HEK293T (cell line): ENCODE results near the gene UBL4A.

Experiments
- CTCF ChIA-PET: fragments of 350-600 bp; formaldehyde crosslinking; extraction: SDS; loops from one replicate; lab custom pipeline; 2021; ENCODE audit warnings: antibody characterized with exemption, inconsistent platforms; lab: Yijun Ruan, JAX
- POLR2A ChIA-PET: fragments of 350-600 bp; formaldehyde crosslinking; extraction: SDS; loops from one replicate; lab custom pipeline; 2020; ENCODE audit warnings: antibody characterized with exemption, inconsistent platforms; lab: Yijun Ruan, JAX
- DNase-seq: peaks from one replicate; pipeline ENCODE4 v3.0.0; 2012; ENCODE audit warnings: mixed read lengths; ENCODE audit errors: extremely low spot score
- ARNT ChIP-seq: fragments of 450-650 bp; IDR thresholded peaks from 2 replicates; pipeline ENCODE4 v1.6.1; 2017; ENCODE audit warnings: mild to moderate bottlenecking
- BHLHE40 ChIP-seq: fragments of 450-650 bp; IDR thresholded peaks from 2 replicates; pipeline ENCODE4 v1.6.1; 2016; ENCODE audit warnings: mild to moderate bottlenecking, moderate library complexity, borderline replicate concordance
- CTBP1 ChIP-seq: fragments of 450-650 bp; IDR thresholded peaks from 2 replicates; pipeline ENCODE4 v1.6.1; 2016; ENCODE audit warnings: borderline replicate concordance
- ELF4 ChIP-seq: fragments of 450-650 bp; IDR thresholded peaks from 2 replicates; pipeline ENCODE4 v1.6.1; 2017; ENCODE audit warnings: antibody characterized with exemption
- FOXA1 ChIP-seq: fragments of 450-650 bp; IDR thresholded peaks from 2 replicates; pipeline ENCODE4 v1.6.1; 2016; ENCODE audit warnings: mild to moderate bottlenecking
- FOXK2 ChIP-seq: fragments of 450-650 bp; IDR thresholded peaks from 2 replicates; pipeline ENCODE4 v1.6.1; 2016; ENCODE audit warnings: mild to moderate bottlenecking
- FOXM1 ChIP-seq: fragments of 450-650 bp; IDR thresholded peaks from 2 replicates; pipeline ENCODE4 v1.6.1; 2017; ENCODE audit warnings: mild to moderate bottlenecking, borderline replicate concordance
- HDGF ChIP-seq: fragments of 450-650 bp; IDR thresholded peaks from 2 replicates; pipeline ENCODE4 v1.6.1; 2017; ENCODE audit warnings: antibody characterized with exemption, borderline replicate concordance
- L3MBTL2 ChIP-seq: fragments of 450-650 bp; conservative IDR thresholded peaks from 2 replicates; pipeline ENCODE4 v1.6.1; 2016; ENCODE audit warnings: mild to moderate bottlenecking
- LEF1 ChIP-seq: fragments of 450-650 bp; IDR thresholded peaks from 2 replicates; pipeline ENCODE4 v1.6.1; 2017; ENCODE audit warnings: mild to moderate bottlenecking, borderline replicate concordance
- NFRKB ChIP-seq: fragments of 450-650 bp; IDR thresholded peaks from 2 replicates; pipeline ENCODE4 v1.6.1; 2016; ENCODE audit warnings: mild to moderate bottlenecking, moderate library complexity
- PKNOX1 ChIP-seq: fragments of 450-650 bp; IDR thresholded peaks from 2 replicates; pipeline ENCODE4 v1.6.1; 2016
- SP1 ChIP-seq: fragments of 450-650 bp; IDR thresholded peaks from 2 replicates; pipeline ENCODE4 v1.6.1; 2017
- SUZ12 ChIP-seq: fragments of 450-650 bp; IDR thresholded peaks from 2 replicates; pipeline ENCODE4 v1.6.1; 2016; ENCODE audit warnings: mild to moderate bottlenecking
- TARDBP ChIP-seq: fragments of 450-650 bp; IDR thresholded peaks from 2 replicates; pipeline ENCODE4 v1.6.1; 2016
- ZNF384 ChIP-seq: fragments of 450-650 bp; IDR thresholded peaks from 2 replicates; pipeline ENCODE4 v1.6.1; 2016

Gene UBL4A

GRCh38 chrX:154495472-154495922, 9.1 kb upstream of the UBL4A start:
- CTCF ChIA-PET, result no interaction called here
- DNase-seq, result no peak
- POLR2A ChIA-PET, result no interaction called here
- no peak for TF ChIP-seq NFRKB
- TF ChIP-seq ARNT, result no peak
- no peak for TF ChIP-seq FOXK2
- TF ChIP-seq FOXA1, result no peak
- TF ChIP-seq PKNOX1, result no peak

GRCh38 chrX:154494715-154495114, 8.3 kb upstream of the UBL4A start:
- CTCF ChIA-PET, result no interaction called here
- POLR2A ChIA-PET, result no interaction called here
- DNase-seq, result no peak
- TF ChIP-seq SP1 (no peak), ARNT (no peak), TARDBP (no peak)

- DNase-seq, result peak; percentile 96
- TF ChIP-seq L3MBTL2, result no peak
- TF ChIP-seq CTBP1, result no peak
- TF ChIP-seq LEF1, result peak; percentile 29; the same call in 1 of the 2 replicates
- no peak; the same call in 1 of the 2 replicates for TF ChIP-seq ARNT
- peak; percentile 82 for TF ChIP-seq PKNOX1
- no peak for TF ChIP-seq FOXK2
- no peak for TF ChIP-seq FOXA1
- peak; percentile 45; the same call in 1 of the 2 replicates for TF ChIP-seq FOXM1
- TF ChIP-seq SUZ12, result no peak
- TF ChIP-seq SP1, result no peak
- no peak for TF ChIP-seq ZNF384
- CTCF ChIA-PET, result interaction anchor here (0.6 to 1.2 kb wide), 2 partner anchors 117 to 159 kb away, joined by 3 to 5 read pairs; no protein-coding TSS in a partner anchor
- POLR2A ChIA-PET, result interaction anchor here (0.7 to 4.2 kb wide), 20 partner anchors 9 to 112 kb away, joined by 3 to 21 read pairs (median 6); partner anchors contain the start of genes ATP6AP1, DNASE1L1, EMD and FAM3A
Measured at GRCh38 chrX:154490414-154491083, 4.1 kb upstream of the UBL4A start, which contains the start of gene SLC10A3. TSS of gene SLC10A3 (minus strand) at chrX:154490629. CDS start at chrX:154488940, 1,689 bp downstream.

- POLR2A ChIA-PET, result interaction anchor here (0.6 to 4.2 kb wide), 22 partner anchors 8 to 111 kb away, joined by 3 to 21 read pairs (median 6); partner anchors contain the start of genes ATP6AP1, DNASE1L1, EMD and FAM3A
- CTCF ChIA-PET, result interaction anchor here (0.6 to 1.2 kb wide), 2 partner anchors 117 to 159 kb away, joined by 3 to 5 read pairs; no protein-coding TSS in a partner anchor
- TF ChIP-seq L3MBTL2, result no peak
- no peak for TF ChIP-seq BHLHE40
- no peak for TF ChIP-seq SP1
- TF ChIP-seq CTBP1, result no peak
- TF ChIP-seq ELF4, result no peak
- no peak for TF ChIP-seq LEF1
- TF ChIP-seq ZNF384, result no peak
- TF ChIP-seq HDGF, result no peak
- no peak for TF ChIP-seq PKNOX1
- no peak for TF ChIP-seq FOXK2
- no peak for TF ChIP-seq TARDBP
- TF ChIP-seq FOXM1, result no peak
- no peak for TF ChIP-seq SUZ12
- TF ChIP-seq ARNT, result no peak
- TF ChIP-seq FOXA1, result no peak
- no peak for DNase-seq
Measured at GRCh38 chrX:154490021-154490413, 3.6 kb upstream of the UBL4A start.

GRCh38 chrX:154489182-154489581, 2.8 kb upstream of the UBL4A start:
- POLR2A ChIA-PET, result interaction anchor here (0.6 to 4.2 kb wide), 14 partner anchors 9 to 91 kb away, joined by 3 to 21 read pairs (median 8); partner anchors contain the start of genes ATP6AP1, FAM3A, LAGE3 and RPL10
- no peak for TF ChIP-seq FOXA1
- no peak for TF ChIP-seq LEF1
- TF ChIP-seq NFRKB, result no peak
- TF ChIP-seq PKNOX1, result no peak
- TF ChIP-seq FOXK2, result no peak
- TF ChIP-seq SUZ12, result no peak
- TF ChIP-seq CTBP1, result no peak
- no peak for TF ChIP-seq L3MBTL2
- TF ChIP-seq TARDBP, result no peak
- TF ChIP-seq ELF4, result no peak
- TF ChIP-seq SP1, result no peak
- TF ChIP-seq BHLHE40, result no peak
- TF ChIP-seq ZNF384, result no peak
- no peak for TF ChIP-seq ARNT
- no peak for TF ChIP-seq HDGF
- DNase-seq, result no peak
- CTCF ChIA-PET, result interaction anchor here (0.5 to 1.2 kb wide), 2 partner anchors 48 to 116 kb away, joined by 4 to 5 read pairs; no protein-coding TSS in a partner anchor
